IPS-NIHi7 (cell line): ENCODE data around the gene VRK3.

ENCODE experiments used
- DNase-seq: peaks from one replicate; pipeline ENCODE4 v3.0.0; 2012; ENCODE audit warnings: mixed read lengths; ENCODE audit errors: extremely low spot score

The VRK3 gene

GRCh38 chr19:50030937-50031336 lies 5.8 kb upstream of the VRK3 start:
- DNase-seq: no peak

- DNase-seq: no peak
Observed at GRCh38 chr19:50030225-50030624, 5.1 kb upstream of the VRK3 start.

GRCh38 chr19:50026550-50026906 lies 1.4 kb upstream of the VRK3 start:
- DNase-seq: no peak

- DNase-seq: peak; percentile 95
Observed at GRCh38 chr19:50025794-50026549, 800 bp upstream of the VRK3 start, which contains the start of gene ZNF473. TSS of gene ZNF473 (plus strand) at chr19:50026005. CDS start at chr19:50031083, 5,078 bp downstream.

GRCh38 chr19:50024719-50025021 lies 502 bp downstream of the VRK3 start:
- DNase-seq: no peak

- no peak for DNase-seq
Observed at GRCh38 chr19:50022823-50023222, 2.3 kb downstream of the VRK3 start.

- no peak for DNase-seq
Observed at GRCh38 chr19:50020481-50020880, 4.7 kb downstream of the VRK3 start.

GRCh38 chr19:50016225-50016807 lies 8.9 kb downstream of the VRK3 start:
- no peak for DNase-seq

GRCh38 chr19:50008532-50008931 lies 16.6 kb downstream of the VRK3 start:
- peak; percentile 85 for DNase-seq

- no peak for DNase-seq
Observed at GRCh38 chr19:50007947-50008346, 17.2 kb downstream of the VRK3 start.

- DNase-seq: no peak
Observed at GRCh38 chr19:50007170-50007569, 18.0 kb downstream of the VRK3 start.

GRCh38 chr19:50005428-50005827 lies 19.7 kb downstream of the VRK3 start:
- no peak for DNase-seq

GRCh38 chr19:50003810-50004419 lies 21.3 kb downstream of the VRK3 start:
- no peak for DNase-seq

GRCh38 chr19:50003254-50003788 lies 21.9 kb downstream of the VRK3 start:
- DNase-seq: no peak

- no peak for DNase-seq
Observed at GRCh38 chr19:50002386-50002960, 22.7 kb downstream of the VRK3 start.

GRCh38 chr19:50001775-50002174 lies 23.4 kb downstream of the VRK3 start:
- DNase-seq: no peak

- no peak for DNase-seq
Observed at GRCh38 chr19:50000841-50001557, 24.2 kb downstream of the VRK3 start.

- no peak for DNase-seq
Observed at GRCh38 chr19:50000038-50000840, 24.9 kb downstream of the VRK3 start.

GRCh38 chr19:49999371-50000010 lies 25.7 kb downstream of the VRK3 start:
- no peak for DNase-seq

GRCh38 chr19:49997709-49998108 lies 27.5 kb downstream of the VRK3 start:
- DNase-seq: peak; percentile 88

GRCh38 chr19:49988433-49988832 lies 36.7 kb downstream of the VRK3 start:
- no peak for DNase-seq
